ENCODE measurements around the gene BTNL3. TPM values are rescaled to one million over a fixed set of nuclear protein-coding genes. Genes with fewer than 3 reads are reported as not detected.

The BTNL3 gene
- total RNA-seq, 1 experiment from 2014 or later = not detected

DNA sequence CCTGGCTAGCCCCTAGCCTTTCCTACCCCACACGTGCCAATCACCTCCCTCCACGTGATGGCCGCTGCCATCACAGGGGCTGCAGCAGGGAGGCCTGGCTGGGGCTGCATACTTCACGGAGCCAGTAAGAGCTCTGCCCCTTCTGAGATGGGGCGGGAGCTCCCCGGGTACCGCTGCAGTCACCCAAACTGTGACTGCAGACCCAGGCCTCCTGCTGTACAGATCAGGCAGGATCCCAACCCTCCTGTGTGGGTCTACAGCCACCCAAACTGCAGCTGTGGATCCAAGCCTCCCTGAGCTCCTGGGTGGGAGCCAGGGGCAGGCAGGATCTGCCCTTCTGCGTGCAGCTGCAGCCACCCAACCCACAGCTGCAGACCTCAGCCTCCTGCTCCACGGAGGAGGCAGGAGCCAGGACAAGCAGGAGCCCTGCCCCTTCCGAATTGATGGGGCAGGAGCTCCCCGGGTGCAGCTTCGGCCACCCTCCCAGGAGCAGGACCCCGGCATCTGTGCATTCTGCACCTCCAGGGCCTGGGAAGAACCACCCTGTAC, 48.2 kb downstream of the BTNL3 start:
- no peaks in the 10 kb centered on the region for H3K9me3 ChIP-seq (ENCODE audit: low read depth, low read length, poor library complexity, severe bottlenecking)
- no peak overlapping the region for H3K27ac ChIP-seq (ENCODE audit: low read depth, low read length, poor library complexity, severe bottlenecking)
- TF ChIP-seq, protein P1, sequence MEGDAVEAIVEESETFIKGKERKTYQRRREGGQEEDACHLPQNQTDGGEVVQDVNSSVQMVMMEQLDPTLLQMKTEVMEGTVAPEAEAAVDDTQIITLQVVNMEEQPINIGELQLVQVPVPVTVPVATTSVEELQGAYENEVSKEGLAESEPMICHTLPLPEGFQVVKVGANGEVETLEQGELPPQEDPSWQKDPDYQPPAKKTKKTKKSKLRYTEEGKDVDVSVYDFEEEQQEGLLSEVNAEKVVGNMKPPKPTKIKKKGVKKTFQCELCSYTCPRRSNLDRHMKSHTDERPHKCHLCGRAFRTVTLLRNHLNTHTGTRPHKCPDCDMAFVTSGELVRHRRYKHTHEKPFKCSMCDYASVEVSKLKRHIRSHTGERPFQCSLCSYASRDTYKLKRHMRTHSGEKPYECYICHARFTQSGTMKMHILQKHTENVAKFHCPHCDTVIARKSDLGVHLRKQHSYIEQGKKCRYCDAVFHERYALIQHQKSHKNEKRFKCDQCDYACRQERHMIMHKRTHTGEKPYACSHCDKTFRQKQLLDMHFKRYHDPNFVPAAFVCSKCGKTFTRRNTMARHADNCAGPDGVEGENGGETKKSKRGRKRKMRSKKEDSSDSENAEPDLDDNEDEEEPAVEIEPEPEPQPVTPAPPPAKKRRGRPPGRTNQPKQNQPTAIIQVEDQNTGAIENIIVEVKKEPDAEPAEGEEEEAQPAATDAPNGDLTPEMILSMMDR (conservative IDR thresholded peaks at IDR 0.05; ENCODE audit: low read depth, low read length) = no peak
- TF ChIP-seq EZH2 (IDR thresholded peaks at IDR 0.05; ENCODE audit: borderline replicate concordance, low read depth, low read length, poor library complexity, severe bottlenecking) = no peak
- ChIA-PET CTCF (no interaction called here), POLR2A (ENCODE audit: low non-redundant PET) (no interaction called here)
- no peak for DNase-seq (ENCODE audit: low spot score)
- H3K4me1 ChIP-seq (ENCODE audit: insufficient read depth, low read length, poor library complexity, severe bottlenecking) = no peaks in the 10 kb centered on the region
- no TSS peak for BruUV-seq (replicated peaks)
- intact Hi-C loops (cut with micrococcal nuclease; ENCODE audit: unreplicated experiment) = no loop called here
- no peak overlapping the region for H3K4me3 ChIP-seq (ENCODE audit: low read depth, low read length, poor library complexity, severe bottlenecking)
- H3K36me3 ChIP-seq (ENCODE audit: insufficient read depth, low read length, poor library complexity, severe bottlenecking) = no peaks in the 10 kb centered on the region
- H3K27me3 ChIP-seq (replicated peaks; ENCODE audit: insufficient read depth, low read depth, low read length, poor library complexity) = peaks cover 28% of the 10 kb centered on the region

DNA sequence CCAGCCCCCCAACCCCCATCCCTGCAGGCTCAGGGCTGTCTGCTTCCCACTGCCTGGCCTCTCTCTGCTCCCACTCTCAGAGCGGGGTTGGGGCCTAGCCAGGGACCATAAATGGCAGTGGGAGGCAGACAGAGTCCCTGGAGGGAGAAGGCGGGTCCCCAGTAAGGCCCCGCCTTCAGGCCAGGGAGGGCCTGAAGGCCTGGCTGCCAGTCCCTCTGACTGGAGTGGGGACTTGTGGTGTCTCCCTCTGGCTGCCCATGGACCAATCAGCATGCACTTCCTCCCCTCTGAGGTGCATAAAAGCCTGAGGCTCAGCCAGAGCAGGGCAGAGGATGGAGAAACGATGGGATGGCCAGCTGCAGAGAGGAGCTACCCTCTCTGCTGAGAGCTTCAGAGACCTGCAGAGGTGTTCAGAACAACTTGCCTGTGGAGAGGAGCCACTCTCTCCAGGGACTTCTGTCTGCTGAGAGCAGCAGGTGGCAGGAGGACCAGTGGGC, 48.8 kb downstream of the BTNL3 start:
- Histone ChIP-seq H3K4me3 (ENCODE audit: low read depth, low read length, poor library complexity, severe bottlenecking) (no peak overlapping the region), H3K27ac (ENCODE audit: low read depth, low read length, poor library complexity, severe bottlenecking) (no peak overlapping the region), H3K9me3 (ENCODE audit: low read depth, low read length, poor library complexity, severe bottlenecking) (no peaks in the 10 kb centered on the region), H3K36me3 (ENCODE audit: insufficient read depth, low read length, poor library complexity, severe bottlenecking) (no peaks in the 10 kb centered on the region), H3K27me3 (replicated peaks; ENCODE audit: insufficient read depth, low read depth, low read length, poor library complexity) (peaks cover 34% of the 10 kb centered on the region), H3K4me1 (ENCODE audit: insufficient read depth, low read length, poor library complexity, severe bottlenecking) (no peaks in the 10 kb centered on the region)
- BruUV-seq (replicated peaks) = no TSS peak
- POLR2A ChIA-PET (ENCODE audit: low non-redundant PET) = no interaction called here
- CTCF ChIA-PET = no interaction called here
- TF ChIP-seq, protein P1 (conservative IDR thresholded peaks at IDR 0.05; ENCODE audit: low read depth, low read length) = no peak
- TF ChIP-seq EZH2 (IDR thresholded peaks at IDR 0.05; ENCODE audit: borderline replicate concordance, low read depth, low read length, poor library complexity, severe bottlenecking) = no peak
- intact Hi-C loops (cut with micrococcal nuclease; ENCODE audit: unreplicated experiment) = no loop called here
- DNase-seq (ENCODE audit: low spot score) = peak; percentile 22

DNA sequence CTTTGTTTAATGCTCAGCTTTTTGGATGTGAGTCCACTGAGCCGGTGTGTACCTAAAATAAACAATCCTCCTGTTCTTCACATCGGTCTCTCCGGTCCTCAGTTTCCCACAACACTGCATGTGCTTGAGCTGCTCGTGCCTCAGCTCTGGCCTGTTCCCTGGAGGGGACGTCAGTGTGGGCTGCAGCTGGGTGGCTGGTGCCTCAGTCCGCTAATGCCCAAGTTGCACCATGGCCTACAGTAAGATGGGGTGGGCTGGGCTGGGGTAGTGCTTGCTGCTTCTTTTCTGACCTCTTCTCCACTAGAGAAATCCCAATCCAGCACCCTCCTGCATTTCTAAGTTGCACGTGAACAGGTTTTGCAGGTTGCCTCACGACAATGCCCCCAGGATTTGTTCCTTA, 50.8 kb downstream of the BTNL3 start:
- CTCF ChIA-PET = no interaction called here

More for the DNA sequence above, 50.8 kb downstream of the BTNL3 start:
- no peaks in the 10 kb centered on the region for H3K4me1 ChIP-seq (ENCODE audit: insufficient read depth, low read length, poor library complexity, severe bottlenecking)
- POLR2A ChIA-PET (ENCODE audit: low non-redundant PET) = no interaction called here
- intact Hi-C loops (cut with micrococcal nuclease; ENCODE audit: unreplicated experiment) = no loop called here
- H3K4me3 ChIP-seq (ENCODE audit: low read depth, low read length, poor library complexity, severe bottlenecking) = no peak overlapping the region
- peaks cover 45% of the 10 kb centered on the region for H3K27me3 ChIP-seq (replicated peaks; ENCODE audit: insufficient read depth, low read depth, low read length, poor library complexity)
- no peak overlapping the region for H3K27ac ChIP-seq (ENCODE audit: low read depth, low read length, poor library complexity, severe bottlenecking)
- DNase-seq (ENCODE audit: low spot score) = no peak
- H3K9me3 ChIP-seq (ENCODE audit: low read depth, low read length, poor library complexity, severe bottlenecking) = no peaks in the 10 kb centered on the region
- no TSS peak for BruUV-seq (replicated peaks)
- no peaks in the 10 kb centered on the region for H3K36me3 ChIP-seq (ENCODE audit: insufficient read depth, low read length, poor library complexity, severe bottlenecking)
- TF ChIP-seq, protein P1 (conservative IDR thresholded peaks at IDR 0.05; ENCODE audit: low read depth, low read length) = no peak
- TF ChIP-seq EZH2 (IDR thresholded peaks at IDR 0.05; ENCODE audit: borderline replicate concordance, low read depth, low read length, poor library complexity, severe bottlenecking) = no peak

Data from A673 (cell line).